Suprapubic skin (tissue), 4 donors: ENCODE results near the gene KNTC1. TPM values are rescaled to one million over a fixed set of nuclear protein-coding genes. Genes with fewer than 3 reads are reported as not detected.

Source experiments
- DNase-seq, 2 donors: peaks; one replicate each; pipeline ENCODE4 v3.0.0-alpha.2; 2019; ENCODE audit warnings: low spot score in 2 of 2
- H3K27ac ChIP-seq: fragments of 200-600 bp; sonication (generic); one replicate; pipeline ENCODE4 v1.5.1; 2019
- H3K27me3 ChIP-seq: fragments of 200-600 bp; sonication (generic); one replicate; pipeline ENCODE4 v1.5.1; 2019
- H3K36me3 ChIP-seq: fragments of 200-600 bp; sonication (generic); one replicate; pipeline ENCODE4 v1.5.1; 2019
- H3K4me1 ChIP-seq: fragments of 200-600 bp; sonication (generic); one replicate; pipeline ENCODE4 v1.5.1; 2019
- H3K4me3 ChIP-seq: fragments of 200-600 bp; sonication (generic); one replicate; pipeline ENCODE4 v1.5.1; 2019; ENCODE audit warnings: mild to moderate bottlenecking
- H3K9me3 ChIP-seq: fragments of 200-600 bp; sonication (generic); one replicate; pipeline ENCODE4 v1.5.1; 2019
- CTCF ChIP-seq, 2 donors: fragments of 200-600 bp in 1 of 2; fragments of 450-650 bp in 1 of 2; sonication (generic) in 1 of 2; IDR thresholded peaks; one replicate each; pipeline ENCODE4 v1.5.1; 2016 to 2019; ENCODE audit warnings: antibody characterized with exemption in 2 of 2, mild to moderate bottlenecking in 1 of 2, moderate library complexity in 1 of 2
- EP300 ChIP-seq: sonication (generic); formaldehyde crosslinking; IDR thresholded peaks from one replicate; pipeline ENCODE4 v1.6.1; 2017; ENCODE audit warnings: antibody characterized with exemption
- POLR2A ChIP-seq, 2 donors: fragments of 450-650 bp; IDR thresholded peaks; one replicate each; pipeline ENCODE4 v1.6.1; 2017; ENCODE audit warnings: antibody characterized with exemption in 2 of 2, mild to moderate bottlenecking in 2 of 2, moderate library complexity in 2 of 2
- POLR2AphosphoS5 ChIP-seq, 3 donors: sonication (generic); formaldehyde crosslinking; IDR thresholded peaks; one replicate each; pipeline ENCODE4 v1.6.1; 2017; ENCODE audit warnings: antibody characterized with exemption in 3 of 3
- whole genome bisulfite sequencing: methylation state at CpG from one replicate; pipeline ENCODE4 v1.1.5; 2018; 5-methylcytosine and 5-hydroxymethylcytosine counted together
- total RNA-seq, 4 donors: library from RNA; depleted of rRNA; stranded (reverse); fragments of >200 nt; gene quantifications; one replicate each; pipeline ENCODE4 v1.1.0, GENCODE V29; 2016

The KNTC1 gene
- total RNA-seq, 4 donors from 2014 or later = 8.6 to 44.4 (median 13.2) TPM

- 65% methylated on average over 5 of the region's 5 CpGs for WGBS
- H3K9me3 ChIP-seq = no peaks in the 10 kb centered on the region
- H3K27ac ChIP-seq = no peak overlapping the region
- H3K4me3 ChIP-seq = no peak overlapping the region
- no peak for DNase-seq
- no peaks in the 10 kb centered on the region for H3K27me3 ChIP-seq
- no peaks in the 10 kb centered on the region for H3K4me1 ChIP-seq
- H3K36me3 ChIP-seq = no peaks in the 10 kb centered on the region
- no peak for TF ChIP-seq POLR2A (IDR thresholded peaks at IDR 0.05)
- TF ChIP-seq CTCF (IDR thresholded peaks at IDR 0.05) = no peak
- no peak for TF ChIP-seq EP300
- no peak for TF ChIP-seq POLR2AphosphoS5 (IDR thresholded peaks at IDR 0.05)
Measured at GRCh38 chr12:122669397-122670070, 142.5 kb downstream of the KNTC1 start.

GRCh38 chr12:122672515-122672914 lies 145.5 kb downstream of the KNTC1 start:
- WGBS = 70% methylated on average over 2 of the region's 2 CpGs

More at GRCh38 chr12:122672515-122672914, 145.5 kb downstream of the KNTC1 start:
- H3K9me3 ChIP-seq = no peaks in the 10 kb centered on the region
- no peak for DNase-seq
- H3K27me3 ChIP-seq = no peaks in the 10 kb centered on the region
- no peaks in the 10 kb centered on the region for H3K36me3 ChIP-seq
- TF ChIP-seq POLR2A (IDR thresholded peaks at IDR 0.05) (no peak), POLR2AphosphoS5 (IDR thresholded peaks at IDR 0.05) (no peak), CTCF (IDR thresholded peaks at IDR 0.05) (no peak), EP300 (no peak)
- no peak overlapping the region for H3K27ac ChIP-seq
- H3K4me1 ChIP-seq = no peaks in the 10 kb centered on the region
- H3K4me3 ChIP-seq = no peak overlapping the region

Other genes with a start within 250 kb of the KNTC1 start
- 100 to 1,000 TPM; 107 to 170 (median 149) TPM for gene CLIP1, start 104.6 kb upstream of the KNTC1 start, total RNA-seq
- gene ZCCHC8, start 26.3 kb upstream of the KNTC1 start, total RNA-seq = 10 to 100 TPM; 21.5 to 49.7 (median 30.2) TPM
- 100 to 1,000 TPM in 1 of 4 donors, 10 to 100 TPM in 3; 46.7 to 155 (median 53.5) TPM for gene RSRC2, start 313 bp upstream of the KNTC1 start, total RNA-seq
- gene HCAR2, start 176.1 kb downstream of the KNTC1 start, total RNA-seq = 10 to 100 TPM; 13.8 to 25.8 (median 21.5) TPM
- 10 to 100 TPM in 3 of 4 donors, 1 to 10 TPM in 1; 5.3 to 19.1 (median 14.3) TPM for gene HCAR3, start 189.6 kb downstream of the KNTC1 start, total RNA-seq
- gene HCAR1, start 203.6 kb downstream of the KNTC1 start, total RNA-seq = under 1 TPM; 0.10 to 0.89 (median 0.29) TPM
- gene DENR, start 225.6 kb downstream of the KNTC1 start, total RNA-seq = 10 to 100 TPM; 18.5 to 37.1 (median 20.5) TPM
- gene CCDC62, start 247.3 kb downstream of the KNTC1 start, total RNA-seq = 1 to 10 TPM in 1 of 4 donors, under 1 TPM in 2, not detected in 1; 0.36 to 2.1 (median 0.38) TPM